GM23248 (cell line): Measurements from ENCODE around the gene TALDO1. TPM values are rescaled to one million over a fixed set of nuclear protein-coding genes. Genes with fewer than 3 reads are reported as not detected.
"Not testable (repeated sequence)": the region's sequence is repeated elsewhere in the genome, so short reads cannot be mapped to it uniquely, and the experiment has no call there.

Source experiments
- DNase-seq: peaks from one replicate; pipeline ENCODE4 v3.0.0-alpha.2; 2015
- H2AFZ ChIP-seq: fragments of 200-600 bp; sonication (generic); 2 replicates; pipeline ENCODE4 v1.6.1; 2016; ENCODE audit warnings: antibody characterized with exemption
- H3F3A ChIP-seq: fragments of 200-600 bp; sonication (generic); 2 replicates; pipeline ENCODE4 v1.6.1; 2016; ENCODE audit warnings: mild to moderate bottlenecking, antibody characterized with exemption, mixed run types; ENCODE audit not compliant: insufficient read depth
- H3K27ac ChIP-seq: fragments of 200-600 bp; sonication (generic); 2 replicates; pipeline ENCODE4 v1.5.1; 2016; ENCODE audit warnings: mild to moderate bottlenecking
- H3K27me3 ChIP-seq: fragments of 200-600 bp; sonication (generic); replicated peaks from 2 replicates; pipeline ENCODE4 v1.6.1; 2016; ENCODE audit warnings: mild to moderate bottlenecking; ENCODE audit not compliant: insufficient read depth
- H3K36me3 ChIP-seq: fragments of 200-600 bp; sonication (generic); 2 replicates; pipeline ENCODE4 v1.6.1; 2016; ENCODE audit warnings: low read depth, mild to moderate bottlenecking
- H3K4me1 ChIP-seq: fragments of 200-600 bp; sonication (generic); 2 replicates; pipeline ENCODE4 v1.6.1; 2016; ENCODE audit warnings: mild to moderate bottlenecking; ENCODE audit not compliant: insufficient read depth
- H3K4me2 ChIP-seq: fragments of 200-600 bp; sonication (generic); one replicate; pipeline ENCODE4 v1.6.1; 2016; ENCODE audit warnings: mild to moderate bottlenecking; ENCODE audit not compliant: unreplicated experiment
- H3K4me3 ChIP-seq: fragments of 200-600 bp; sonication (generic); 2 replicates; pipeline ENCODE4 v1.5.1; 2016; ENCODE audit warnings: mild to moderate bottlenecking
- H3K79me2 ChIP-seq: fragments of 200-600 bp; sonication (generic); 2 replicates; pipeline ENCODE4 v1.6.1; 2016; ENCODE audit warnings: mild to moderate bottlenecking; ENCODE audit not compliant: insufficient read depth
- H3K9ac ChIP-seq: fragments of 200-600 bp; sonication (generic); 2 replicates; pipeline ENCODE4 v1.6.1; 2016; ENCODE audit warnings: mild to moderate bottlenecking
- H3K9me2 ChIP-seq: fragments of 200-600 bp; sonication (generic); 2 replicates; pipeline ENCODE4 v1.6.1; 2016; ENCODE audit warnings: mixed run types, mild to moderate bottlenecking, moderate library complexity; ENCODE audit not compliant: insufficient read depth
- H3K9me3 ChIP-seq: fragments of 200-600 bp; sonication (generic); one replicate; pipeline ENCODE4 v1.6.1; 2017; ENCODE audit warnings: low read depth
- H4K20me1 ChIP-seq: fragments of 200-600 bp; sonication (generic); 2 replicates; pipeline ENCODE4 v1.6.0; 2016; ENCODE audit not compliant: insufficient read depth
- EZH2 ChIP-seq: fragments of 200-600 bp; sonication (generic); IDR thresholded peaks from 2 replicates; pipeline ENCODE4 v1.6.1; 2018; ENCODE audit warnings: antibody characterized with exemption, mild to moderate bottlenecking; ENCODE audit not compliant: insufficient read depth, poor library complexity, severe bottlenecking
- EZH2phosphoT487 ChIP-seq: fragments of 200-600 bp; sonication (generic); IDR thresholded peaks from 2 replicates; pipeline ENCODE4 v1.6.1; 2018; ENCODE audit warnings: antibody characterized with exemption, moderate library complexity, mild to moderate bottlenecking, low read depth; ENCODE audit not compliant: insufficient read depth
- WGBS, 2 experiments: methylation state at CpG; one replicate each; pipeline ENCODE4 v1.1.6; 2015 to 2017; ENCODE audit warnings: low lambda C conversion rate in 2 of 2, low coverage in 1 of 2; ENCODE audit errors: missing lambda C conversion rate in 2 of 2; 5-methylcytosine and 5-hydroxymethylcytosine counted together
- in situ Hi-C: fragments of 300-500 bp; cut with MboI; formaldehyde crosslinking; loops from 2 replicates; pipeline ENCODE4 v1.15.0; 2020
- polyA plus RNA-seq: library from polyadenylated mRNA; unstranded; fragments of >200 nt; fragmentation: Nextera tagmentation; extraction: Ambion mirVana; gene quantifications from 2 replicates; pipeline ENCODE4 v1.2.1, GENCODE V29; 2016
- total RNA-seq: library from RNA; depleted of rRNA; stranded (reverse); fragments of >200 nt; shearing (Covaris generic); gene quantifications from 2 replicates; pipeline ENCODE4 v1.2.3, GENCODE V29; 2014

TALDO1 gene
- total and polyA plus RNA-seq, 2 experiments from 2014 or later = 216 to 313 TPM

GRCh38 chr11:733072-733471, 14.2 kb upstream of the TALDO1 start:
- no peak for DNase-seq
- no peaks in the 10 kb centered on the region for H3K79me2 ChIP-seq

GRCh38 chr11:734541-734940, 12.7 kb upstream of the TALDO1 start:
- in situ Hi-C loops, H3K4me1 ChIP-seq, H3K4me3 ChIP-seq, H4K20me1 ChIP-seq, DNase-seq, H3K27ac ChIP-seq, H3K4me2 ChIP-seq, H3K9me3 ChIP-seq, H3K9me2 ChIP-seq, H3K79me2 ChIP-seq, H3F3A ChIP-seq, H2AFZ ChIP-seq, H3K36me3 ChIP-seq, H3K9ac ChIP-seq, H3K27me3 ChIP-seq: not testable (repeated sequence)
- WGBS, 2 experiments = 85 to 90% methylated on average over 13 to 26 of the region's 26 CpGs

More at GRCh38 chr11:733072-733471, 14.2 kb upstream of the TALDO1 start:
- Histone ChIP-seq H3K36me3 (no peaks in the 10 kb centered on the region), H4K20me1 (no peaks in the 10 kb centered on the region), H3K9me3 (no peaks in the 10 kb centered on the region), H2AFZ (no peak overlapping the region), H3K4me3 (no peak overlapping the region), H3K9me2 (no peaks in the 10 kb centered on the region), H3K27ac (no peak overlapping the region), H3K27me3 (no peaks in the 10 kb centered on the region), H3K4me2 (no peak overlapping the region), H3K9ac (no peak overlapping the region), H3K4me1 (peaks cover 8% of the 10 kb centered on the region), H3F3A (peaks cover 5% of the 10 kb centered on the region; the same call in 1 of the 2 replicates)
- 70% methylated on average over 20 of the region's 20 CpGs for whole genome bisulfite sequencing, 2 experiments
- TF ChIP-seq EZH2phosphoT487 = no peak
- no peak for TF ChIP-seq EZH2
- in situ Hi-C loops = no loop called here

- Histone ChIP-seq H3K4me2 (no peak overlapping the region), H3K4me1 (no peaks in the 10 kb centered on the region), H4K20me1 (no peaks in the 10 kb centered on the region), H3K36me3 (no peaks in the 10 kb centered on the region), H3K9ac (no peak overlapping the region), H3K9me2 (no peaks in the 10 kb centered on the region), H3K27me3 (0 out of 2 replicates have a peak, but pooled peaks cover 4% of the 10 kb centered on the region), H3K9me3 (no peaks in the 10 kb centered on the region), H3F3A (no peaks in the 10 kb centered on the region), H2AFZ (no peak overlapping the region), H3K4me3 (no peak overlapping the region), H3K27ac (no peak overlapping the region), H3K79me2 (no peaks in the 10 kb centered on the region)
- WGBS, 2 experiments = 52 to 57% methylated on average over 11 of the region's 11 CpGs
- no peak for DNase-seq
- TF ChIP-seq EZH2phosphoT487 (no peak), EZH2 (no peak)
- in situ Hi-C loops = no loop called here
These were observed 9.9 kb upstream of the TALDO1 start for GRCh38 chr11:737366-737765.

- H3K27me3 ChIP-seq, H3K4me3 ChIP-seq, H3K79me2 ChIP-seq, H3K4me2 ChIP-seq, H4K20me1 ChIP-seq, H3K9ac ChIP-seq, in situ Hi-C loops, H3K4me1 ChIP-seq, H3K36me3 ChIP-seq, H3K9me2 ChIP-seq, H3F3A ChIP-seq, H3K27ac ChIP-seq, H3K9me3 ChIP-seq, DNase-seq, H2AFZ ChIP-seq: not testable (repeated sequence)
- WGBS, 2 experiments = 62 to 70% methylated on average over 10 of the region's 10 CpGs
These were observed 9.4 kb upstream of the TALDO1 start for GRCh38 chr11:737899-738298.

- no peaks in the 10 kb centered on the region for H3K9me3 ChIP-seq
- H3K27me3 ChIP-seq = 0 out of 2 replicates have a peak, but pooled peaks cover 4% of the 10 kb centered on the region
- no peak overlapping the region for H3K4me3 ChIP-seq
- no peak for DNase-seq
- H3K4me1 ChIP-seq = no peaks in the 10 kb centered on the region
- no peak overlapping the region for H2AFZ ChIP-seq
- no peaks in the 10 kb centered on the region for H3K79me2 ChIP-seq
- 68 to 79% methylated on average over 3 of the region's 3 CpGs for WGBS, 2 experiments
- H3K9me2 ChIP-seq = no peaks in the 10 kb centered on the region
- no peak for TF ChIP-seq EZH2
- no peak for TF ChIP-seq EZH2phosphoT487
- H3K36me3 ChIP-seq = no peaks in the 10 kb centered on the region
- in situ Hi-C loops = no loop called here
- H3K27ac ChIP-seq = no peak overlapping the region
- H4K20me1 ChIP-seq = no peaks in the 10 kb centered on the region
- H3K9ac ChIP-seq = no peak overlapping the region
- H3K4me2 ChIP-seq = no peak overlapping the region
- H3F3A ChIP-seq = no peaks in the 10 kb centered on the region
These were observed 5.1 kb upstream of the TALDO1 start for GRCh38 chr11:742156-742546.
